Mesendoderm (in vitro differentiated cells): Measurements from ENCODE around the gene UBE2V1.
A peak's percentile ranks its signal among the peaks of the same experiment; 100 is the strongest.

Experiments used
- DNase-seq: peaks from one replicate; pipeline ENCODE4 v3.0.0; 2013
- H2AK5ac ChIP-seq: 2 replicates; pipeline ENCODE4 v1.6.1; 2013; ENCODE audit warnings: low read length, inconsistent platforms
- H2BK120ac ChIP-seq: 2 replicates; pipeline ENCODE4 v1.6.1; 2013; ENCODE audit warnings: low read depth, mild to moderate bottlenecking, low read length, moderate library complexity, mixed read lengths
- H2BK15ac ChIP-seq: replicated peaks from 2 replicates; pipeline ENCODE4 v1.6.1; 2013; ENCODE audit warnings: low read depth, mild to moderate bottlenecking, moderate library complexity
- H2BK5ac ChIP-seq: 2 replicates; pipeline ENCODE4 v1.6.1; 2013; ENCODE audit warnings: low read length, inconsistent platforms
- H3K18ac ChIP-seq: 2 replicates; pipeline ENCODE4 v1.6.1; 2013; ENCODE audit warnings: mild to moderate bottlenecking, low read length, mixed read lengths
- H3K23ac ChIP-seq: one replicate; pipeline ENCODE4 v1.6.1; 2013; ENCODE audit warnings: low read length
- H3K27ac ChIP-seq: 2 replicates; pipeline ENCODE4 v1.5.1; 2013; ENCODE audit warnings: low read depth, mild to moderate bottlenecking, inconsistent platforms, low read length, moderate library complexity
- H3K27me3 ChIP-seq: 2 replicates; pipeline ENCODE4 v1.6.1; 2013; ENCODE audit warnings: low read length, control low read depth, mild to moderate bottlenecking, inconsistent platforms; ENCODE audit not compliant: insufficient read depth, poor library complexity
- H3K36me3 ChIP-seq: 2 replicates; pipeline ENCODE4 v1.6.1; 2013; ENCODE audit warnings: low read length, inconsistent platforms; ENCODE audit not compliant: control insufficient read depth, insufficient read depth
- H3K4ac ChIP-seq: one replicate; pipeline ENCODE4 v1.6.1; 2013; ENCODE audit warnings: low read depth, mild to moderate bottlenecking, low read length, moderate library complexity
- H3K4me1 ChIP-seq: 2 replicates; pipeline ENCODE4 v1.6.1; 2013; ENCODE audit warnings: low read depth, low read length, inconsistent platforms; ENCODE audit not compliant: control insufficient read depth
- H3K4me2 ChIP-seq: 2 replicates; pipeline ENCODE4 v1.6.1; 2013; ENCODE audit warnings: low read length
- H3K4me3 ChIP-seq: 2 replicates; pipeline ENCODE4 v1.5.1; 2013; ENCODE audit warnings: mild to moderate bottlenecking, low read length
- H3K56ac ChIP-seq: one replicate; pipeline ENCODE4 v1.6.1; 2013; ENCODE audit warnings: low read length
- H3K79me1 ChIP-seq: 2 replicates; pipeline ENCODE4 v1.6.1; 2013; ENCODE audit warnings: low read length, inconsistent platforms
- H3K79me2 ChIP-seq: 2 replicates; pipeline ENCODE4 v1.6.1; 2013; ENCODE audit warnings: mild to moderate bottlenecking, low read length; ENCODE audit not compliant: control insufficient read depth, insufficient read depth
- H3K9ac ChIP-seq: 2 replicates; pipeline ENCODE4 v1.6.1; 2013; ENCODE audit warnings: low read length, inconsistent platforms
- H4K5ac ChIP-seq: one replicate; pipeline ENCODE4 v1.6.1; 2013; ENCODE audit warnings: low read length
- H4K8ac ChIP-seq: one replicate; pipeline ENCODE4 v1.6.1; 2013; ENCODE audit warnings: low read depth, mild to moderate bottlenecking, control low read depth, low read length, moderate library complexity
- WGBS: extraction: QIAGEN DNeasy Blood & Tissue Kit; methylation state at CpG from one replicate; pipeline ENCODE4 v1.1.7; 2013; ENCODE audit warnings: low lambda C conversion rate, missing lambda C conversion rate; ENCODE audit not compliant: insufficient coverage; ENCODE audit errors: extremely low coverage; 5-methylcytosine and 5-hydroxymethylcytosine counted together

Gene UBE2V1

DNA sequence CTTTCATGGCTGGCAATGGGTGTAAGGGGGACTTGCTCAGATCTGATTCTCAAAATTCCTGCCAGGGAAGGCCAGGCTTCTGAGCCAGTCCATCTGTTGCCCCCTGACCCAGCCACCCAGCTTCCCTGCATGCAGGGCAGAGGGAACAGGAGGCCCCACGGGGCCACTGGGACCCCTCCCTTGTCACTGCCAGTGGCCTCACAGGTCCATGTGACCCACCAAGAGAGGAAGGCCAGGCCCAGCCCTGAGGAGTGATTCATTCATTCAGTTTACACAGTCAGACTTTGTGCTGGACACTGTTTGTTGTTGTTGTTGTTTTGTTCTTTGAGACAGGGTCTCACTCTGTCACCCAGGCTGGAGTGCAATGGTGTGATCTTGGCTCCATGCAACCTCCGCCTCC is 39.5 kb downstream of the UBE2V1 start:
- H2BK15ac ChIP-seq, result no peak overlapping the region
- no peaks in the 10 kb centered on the region for H3K79me1 ChIP-seq
- H2AK5ac ChIP-seq, result no peak overlapping the region
- H4K5ac ChIP-seq, result no peak overlapping the region
- H3K23ac ChIP-seq, result no peak overlapping the region
- no peak overlapping the region for H3K9ac ChIP-seq
- H3K79me2 ChIP-seq, result no peaks in the 10 kb centered on the region
- H3K36me3 ChIP-seq, result no peaks in the 10 kb centered on the region
- H3K4ac ChIP-seq, result no peak overlapping the region
- WGBS, result no CpG with 5 or more reads among the region's 2 CpGs
- H3K4me2 ChIP-seq, result no peak overlapping the region
- H2BK5ac ChIP-seq, result no peak overlapping the region
- H3K27ac ChIP-seq, result no peak overlapping the region
- H3K56ac ChIP-seq, result no peak overlapping the region
- no peak overlapping the region for H3K18ac ChIP-seq
- H3K27me3 ChIP-seq, result no peaks in the 10 kb centered on the region
- H3K4me1 ChIP-seq, result no peaks in the 10 kb centered on the region
- H3K4me3 ChIP-seq, result no peak overlapping the region
- no peak overlapping the region for H4K8ac ChIP-seq
- H2BK120ac ChIP-seq, result no peak overlapping the region
- no peak for DNase-seq

DNA sequence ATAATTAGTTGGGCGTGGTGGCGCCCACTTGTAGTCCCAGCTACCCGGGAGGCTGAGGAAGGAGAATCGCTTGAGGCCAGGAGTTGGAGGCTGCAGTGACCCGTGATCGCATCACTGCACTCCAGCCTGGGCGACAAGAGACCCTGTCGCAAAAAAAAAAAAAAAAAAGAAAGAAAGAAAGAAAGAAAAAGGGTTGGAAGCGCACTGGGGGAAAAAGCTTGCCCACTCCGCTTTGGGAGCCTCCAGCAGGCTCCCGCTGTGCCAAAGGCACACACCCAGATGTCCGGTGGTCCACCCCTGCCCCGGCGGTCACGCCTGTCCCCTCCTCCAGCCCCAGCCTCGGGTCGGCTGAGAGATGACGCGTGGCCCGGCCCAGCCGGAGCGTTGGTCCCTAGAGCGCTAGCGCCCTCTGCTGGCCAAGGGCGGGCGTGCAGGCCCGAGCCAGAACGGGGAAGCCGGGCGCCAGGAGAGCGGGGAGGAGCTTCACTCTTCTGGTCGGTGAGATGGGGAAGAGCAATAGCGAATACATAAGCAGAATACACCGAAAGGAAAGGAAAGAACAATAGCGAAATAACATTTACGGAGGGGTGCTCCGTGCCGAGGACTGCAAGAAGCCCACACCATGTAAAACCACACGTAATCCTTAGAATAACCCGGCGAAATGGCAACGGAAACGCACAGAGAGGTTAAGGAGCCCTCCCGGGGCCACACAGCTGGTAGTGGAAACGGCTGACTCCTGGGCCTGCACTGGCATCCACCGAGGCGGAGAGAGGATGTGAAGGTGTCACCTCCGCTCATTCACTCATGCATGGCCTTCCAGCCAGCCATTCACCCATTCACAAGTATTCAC is 41.7 kb downstream of the UBE2V1 start:
- H3K79me1 ChIP-seq, result no peaks in the 10 kb centered on the region
- no peak overlapping the region for H3K4me3 ChIP-seq
- no peaks in the 10 kb centered on the region for H3K36me3 ChIP-seq
- H3K4ac ChIP-seq, result peak overlapping the region; percentile 60
- peak; percentile 87 for DNase-seq
- H4K5ac ChIP-seq, result no peak overlapping the region
- H2AK5ac ChIP-seq, result no peak overlapping the region
- H3K4me1 ChIP-seq, result no peaks in the 10 kb centered on the region
- H3K56ac ChIP-seq, result peak overlapping the region; percentile 52
- H3K9ac ChIP-seq, result no peak overlapping the region
- H3K23ac ChIP-seq, result no peak overlapping the region
- H2BK15ac ChIP-seq, result no peak overlapping the region
- no peak overlapping the region for H4K8ac ChIP-seq
- H3K18ac ChIP-seq, result no peak overlapping the region
- no CpG with 5 or more reads among the region's 48 CpGs for WGBS
- H2BK120ac ChIP-seq, result no peak overlapping the region
- no peak overlapping the region for H2BK5ac ChIP-seq
- H3K27ac ChIP-seq, result no peak overlapping the region
- no peak overlapping the region for H3K4me2 ChIP-seq
- no peaks in the 10 kb centered on the region for H3K79me2 ChIP-seq
- no peaks in the 10 kb centered on the region for H3K27me3 ChIP-seq

DNA sequence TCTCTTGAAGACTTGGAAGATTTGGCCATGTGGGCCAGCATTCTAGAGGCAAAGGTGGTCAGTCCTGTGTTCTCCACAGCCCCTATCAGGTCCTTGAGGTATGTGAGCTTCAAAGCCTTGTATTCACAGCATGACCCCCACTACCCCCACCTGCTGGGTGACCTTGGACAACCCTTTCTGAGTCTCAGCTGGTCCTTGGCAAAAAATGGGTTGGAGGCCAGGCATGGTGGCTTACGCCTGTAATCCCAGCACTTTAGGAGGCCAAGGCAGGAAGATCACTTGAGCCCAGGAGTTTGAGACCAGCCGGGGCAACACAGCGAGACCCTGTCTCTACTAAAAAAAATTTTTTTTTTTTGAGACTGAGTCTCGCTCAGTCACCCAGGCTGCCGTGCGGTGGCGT is 42.6 kb downstream of the UBE2V1 start:
- Histone ChIP-seq H2BK120ac (no peak overlapping the region), H3K4me2 (no peak overlapping the region), H2BK15ac (no peak overlapping the region), H3K79me1 (no peaks in the 10 kb centered on the region), H3K36me3 (no peaks in the 10 kb centered on the region), H3K9ac (no peak overlapping the region), H2BK5ac (no peak overlapping the region), H3K18ac (no peak overlapping the region), H2AK5ac (no peak overlapping the region), H3K4ac (no peak overlapping the region), H3K27me3 (no peaks in the 10 kb centered on the region), H3K4me1 (no peaks in the 10 kb centered on the region), H3K56ac (no peak overlapping the region), H4K8ac (no peak overlapping the region), H3K79me2 (no peaks in the 10 kb centered on the region), H3K4me3 (no peak overlapping the region), H3K27ac (no peak overlapping the region), H4K5ac (no peak overlapping the region), H3K23ac (no peak overlapping the region)
- peak; percentile 53 for DNase-seq
- WGBS, result no CpG with 5 or more reads among the region's 7 CpGs

DNA sequence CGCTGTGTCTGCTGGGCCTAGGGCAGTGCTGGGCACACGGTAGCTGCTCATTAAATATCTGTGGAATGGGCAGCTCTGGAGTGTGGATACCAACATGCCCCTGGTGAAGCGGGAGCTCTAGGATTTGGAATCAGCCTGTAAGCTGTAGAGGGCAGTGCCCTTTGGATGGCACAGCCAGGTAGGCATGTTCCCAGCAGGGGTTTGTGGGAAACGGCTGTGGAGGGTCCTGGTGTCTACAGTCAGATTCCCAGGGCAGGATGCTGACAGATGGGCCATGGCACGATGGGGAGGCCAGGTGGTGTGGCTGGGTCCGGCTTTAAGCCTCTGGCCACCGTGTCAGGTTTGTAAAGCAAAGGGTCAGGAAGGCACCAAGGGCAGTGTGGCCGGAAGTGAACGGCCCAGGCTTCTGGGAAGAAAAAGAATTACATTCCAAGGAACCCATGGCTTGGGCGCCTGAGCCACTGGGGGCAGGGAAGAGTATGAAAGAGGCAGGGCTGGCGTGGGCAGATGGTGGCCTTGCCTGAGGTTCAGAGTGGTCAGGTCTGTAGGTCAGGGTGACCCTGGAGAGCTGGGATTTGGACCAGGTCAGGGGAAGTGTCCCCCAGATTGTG is 44.8 kb downstream of the UBE2V1 start:
- H3K36me3 ChIP-seq, result no peaks in the 10 kb centered on the region
- H4K5ac ChIP-seq, result no peak overlapping the region
- H2BK5ac ChIP-seq, result no peak overlapping the region
- no peak overlapping the region for H4K8ac ChIP-seq
- no peak overlapping the region for H2BK120ac ChIP-seq
- H3K4me3 ChIP-seq, result no peak overlapping the region
- H3K23ac ChIP-seq, result no peak overlapping the region
- no peaks in the 10 kb centered on the region for H3K27me3 ChIP-seq
- WGBS, result no CpG with 5 or more reads among the region's 11 CpGs
- H3K4me1 ChIP-seq, result no peaks in the 10 kb centered on the region
- no peak overlapping the region for H3K4ac ChIP-seq
- H3K56ac ChIP-seq, result no peak overlapping the region
- H3K27ac ChIP-seq, result no peak overlapping the region
- no peak overlapping the region for H3K4me2 ChIP-seq
- H3K18ac ChIP-seq, result no peak overlapping the region
- H3K9ac ChIP-seq, result no peak overlapping the region
- H2BK15ac ChIP-seq, result no peak overlapping the region
- no peaks in the 10 kb centered on the region for H3K79me1 ChIP-seq
- no peaks in the 10 kb centered on the region for H3K79me2 ChIP-seq
- no peak for DNase-seq
- H2AK5ac ChIP-seq, result no peak overlapping the region

DNA sequence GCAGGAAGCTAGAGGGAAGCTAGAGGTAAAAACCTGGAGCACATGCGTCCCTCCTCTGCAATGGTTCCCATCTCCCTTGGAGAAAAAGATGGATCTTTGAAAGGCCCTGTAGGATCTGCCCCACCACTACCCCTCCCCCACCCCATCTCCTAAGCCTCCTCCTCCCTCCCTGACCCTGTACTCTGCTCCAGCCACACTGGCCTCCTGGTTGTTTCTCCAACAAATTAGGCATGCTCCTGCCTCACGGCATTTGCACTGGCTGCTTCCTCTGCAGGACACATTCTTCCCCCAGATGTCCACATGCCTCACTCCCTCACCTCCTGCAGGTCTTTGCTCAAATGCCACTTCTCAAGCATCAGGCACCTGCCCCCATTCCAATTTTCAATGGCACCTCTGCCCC is 45.5 kb downstream of the UBE2V1 start:
- no peaks in the 10 kb centered on the region for H3K79me2 ChIP-seq
- no peak for DNase-seq
- no peak overlapping the region for H2BK5ac ChIP-seq
- no peak overlapping the region for H2BK120ac ChIP-seq
- H3K36me3 ChIP-seq, result no peaks in the 10 kb centered on the region
- H4K5ac ChIP-seq, result no peak overlapping the region
- no peak overlapping the region for H3K4me2 ChIP-seq
- H3K27ac ChIP-seq, result no peak overlapping the region
- no peak overlapping the region for H4K8ac ChIP-seq
- no peak overlapping the region for H3K4me3 ChIP-seq
- no peak overlapping the region for H3K56ac ChIP-seq
- H2AK5ac ChIP-seq, result no peak overlapping the region
- H3K4me1 ChIP-seq, result no peaks in the 10 kb centered on the region
- H3K4ac ChIP-seq, result no peak overlapping the region
- H3K27me3 ChIP-seq, result no peaks in the 10 kb centered on the region
- H3K9ac ChIP-seq, result no peak overlapping the region
- no peak overlapping the region for H3K18ac ChIP-seq
- no peak overlapping the region for H2BK15ac ChIP-seq
- H3K79me1 ChIP-seq, result no peaks in the 10 kb centered on the region
- no peak overlapping the region for H3K23ac ChIP-seq
- no CpG with 5 or more reads among the region's 2 CpGs for WGBS
